SJCRH30 (cell line): ENCODE data around the gene RBM17. TPM values are rescaled to one million over a fixed set of nuclear protein-coding genes. Genes with fewer than 3 reads are reported as not detected.

ENCODE experiments used
- DNase-seq, 2 experiments: peaks; one replicate each; pipeline ENCODE4 v3.0.0-alpha.2; 2015 to 2020
- H3K27ac ChIP-seq: fragments of 250-450 bp; sonication (Bioruptor Pico); 2 replicates; pipeline ENCODE4 v1.5.1; 2020; ENCODE audit warnings: mild to moderate bottlenecking, moderate library complexity
- H3K27me3 ChIP-seq: fragments of 250-450 bp; sonication (Bioruptor Pico); 2 replicates; pipeline ENCODE4 v1.5.1; 2020; ENCODE audit warnings: mild to moderate bottlenecking, moderate library complexity
- H3K36me3 ChIP-seq: fragments of 250-450 bp; sonication (Bioruptor Pico); 2 replicates; pipeline ENCODE4 v1.5.1; 2020; ENCODE audit warnings: mild to moderate bottlenecking, moderate library complexity
- H3K4me1 ChIP-seq: fragments of 250-450 bp; sonication (Bioruptor Pico); 2 replicates; pipeline ENCODE4 v1.5.1; 2020; ENCODE audit warnings: mild to moderate bottlenecking, moderate library complexity
- H3K4me3 ChIP-seq: fragments of 250-450 bp; sonication (Bioruptor Pico); 2 replicates; pipeline ENCODE4 v1.5.1; 2020; ENCODE audit warnings: mild to moderate bottlenecking, moderate library complexity
- H3K9me3 ChIP-seq: fragments of 250-450 bp; sonication (Bioruptor Pico); replicated peaks from 2 replicates; pipeline ENCODE4 v1.5.1; 2020; ENCODE audit warnings: mild to moderate bottlenecking, moderate library complexity
- total RNA-seq: library from RNA; depleted of rRNA; stranded (reverse); fragments of >200 nt; shearing (Covaris generic); gene quantifications from 2 replicates; pipeline ENCODE4 v1.2.3, GENCODE V29; 2014

The RBM17 gene
- total RNA-seq, 1 experiment from 2014 or later, result 59.8 TPM

- Histone ChIP-seq H3K9me3 (no peaks in the 10 kb centered on the region), H3K4me1 (no peaks in the 10 kb centered on the region), H3K27me3 (no peaks in the 10 kb centered on the region), H3K4me3 (no peak overlapping the region), H3K36me3 (no peaks in the 10 kb centered on the region), H3K27ac (no peak overlapping the region)
- DNase-seq, result no peak
Observed at GRCh38 chr10:6067457-6067856, 21.4 kb upstream of the RBM17 start.

- H3K27me3 ChIP-seq, result no peaks in the 10 kb centered on the region
- DNase-seq, result no peak
- no peaks in the 10 kb centered on the region for H3K9me3 ChIP-seq
- no peak overlapping the region for H3K4me3 ChIP-seq
- no peaks in the 10 kb centered on the region for H3K4me1 ChIP-seq
- no peaks in the 10 kb centered on the region for H3K36me3 ChIP-seq
- H3K27ac ChIP-seq, result no peak overlapping the region
Observed at GRCh38 chr10:6068006-6068405, 20.8 kb upstream of the RBM17 start.

- Histone ChIP-seq H3K36me3 (no peaks in the 10 kb centered on the region), H3K27me3 (no peaks in the 10 kb centered on the region), H3K4me3 (no peak overlapping the region), H3K27ac (no peak overlapping the region), H3K9me3 (no peaks in the 10 kb centered on the region), H3K4me1 (no peaks in the 10 kb centered on the region)
- no peak for DNase-seq
Observed at GRCh38 chr10:6068422-6068821, 20.4 kb upstream of the RBM17 start.

GRCh38 chr10:6069081-6069931 lies 19.5 kb upstream of the RBM17 start:
- no peaks in the 10 kb centered on the region for H3K36me3 ChIP-seq
- H3K4me1 ChIP-seq, result no peaks in the 10 kb centered on the region
- no peak for DNase-seq
- H3K27me3 ChIP-seq, result no peaks in the 10 kb centered on the region
- no peak overlapping the region for H3K4me3 ChIP-seq
- no peak overlapping the region for H3K27ac ChIP-seq
- no peaks in the 10 kb centered on the region for H3K9me3 ChIP-seq

- H3K36me3 ChIP-seq, result no peaks in the 10 kb centered on the region
- no peaks in the 10 kb centered on the region for H3K4me1 ChIP-seq
- no peak overlapping the region for H3K27ac ChIP-seq
- no peak for DNase-seq
- no peak overlapping the region for H3K4me3 ChIP-seq
- no peaks in the 10 kb centered on the region for H3K9me3 ChIP-seq
- H3K27me3 ChIP-seq, result no peaks in the 10 kb centered on the region
Observed at GRCh38 chr10:6070660-6071059, 18.2 kb upstream of the RBM17 start.

- Histone ChIP-seq H3K4me3 (no peak overlapping the region), H3K9me3 (no peaks in the 10 kb centered on the region), H3K4me1 (no peaks in the 10 kb centered on the region), H3K27ac (no peak overlapping the region), H3K27me3 (no peaks in the 10 kb centered on the region), H3K36me3 (no peaks in the 10 kb centered on the region)
- DNase-seq, result no peak
Observed at GRCh38 chr10:6071181-6072175, 17.4 kb upstream of the RBM17 start.

GRCh38 chr10:6072215-6072934 lies 16.5 kb upstream of the RBM17 start:
- no peak overlapping the region for H3K27ac ChIP-seq
- H3K4me1 ChIP-seq, result no peaks in the 10 kb centered on the region
- H3K4me3 ChIP-seq, result no peak overlapping the region
- no peaks in the 10 kb centered on the region for H3K9me3 ChIP-seq
- no peaks in the 10 kb centered on the region for H3K27me3 ChIP-seq
- DNase-seq, result no peak
- no peaks in the 10 kb centered on the region for H3K36me3 ChIP-seq

GRCh38 chr10:6074489-6075301 lies 14.1 kb upstream of the RBM17 start:
- Histone ChIP-seq H3K27ac (no peak overlapping the region), H3K27me3 (no peaks in the 10 kb centered on the region), H3K9me3 (no peaks in the 10 kb centered on the region), H3K4me1 (no peaks in the 10 kb centered on the region), H3K4me3 (no peak overlapping the region), H3K36me3 (no peaks in the 10 kb centered on the region)
- DNase-seq, result no peak

GRCh38 chr10:6077071-6077675 lies 11.7 kb upstream of the RBM17 start:
- Histone ChIP-seq H3K9me3 (no peaks in the 10 kb centered on the region), H3K4me3 (no peak overlapping the region), H3K27ac (no peak overlapping the region), H3K36me3 (no peaks in the 10 kb centered on the region), H3K4me1 (no peaks in the 10 kb centered on the region), H3K27me3 (no peaks in the 10 kb centered on the region)
- DNase-seq, result no peak

GRCh38 chr10:6079044-6079443 lies 9.8 kb upstream of the RBM17 start:
- no peaks in the 10 kb centered on the region for H3K27me3 ChIP-seq
- no peak for DNase-seq
- no peak overlapping the region for H3K4me3 ChIP-seq
- H3K4me1 ChIP-seq, result no peaks in the 10 kb centered on the region
- H3K27ac ChIP-seq, result no peak overlapping the region
- no peaks in the 10 kb centered on the region for H3K36me3 ChIP-seq
- H3K9me3 ChIP-seq, result no peaks in the 10 kb centered on the region

- no peaks in the 10 kb centered on the region for H3K36me3 ChIP-seq
- DNase-seq, result no peak
- H3K27me3 ChIP-seq, result no peaks in the 10 kb centered on the region
- no peaks in the 10 kb centered on the region for H3K9me3 ChIP-seq
- no peak overlapping the region for H3K4me3 ChIP-seq
- H3K27ac ChIP-seq, result no peak overlapping the region
- no peaks in the 10 kb centered on the region for H3K4me1 ChIP-seq
Observed at GRCh38 chr10:6080417-6080973, 8.3 kb upstream of the RBM17 start.

GRCh38 chr10:6082496-6083395 lies 6.1 kb upstream of the RBM17 start:
- DNase-seq, result no peak
- Histone ChIP-seq H3K27me3 (no peaks in the 10 kb centered on the region), H3K27ac (no peak overlapping the region), H3K36me3 (no peaks in the 10 kb centered on the region), H3K4me1 (no peaks in the 10 kb centered on the region), H3K9me3 (no peaks in the 10 kb centered on the region), H3K4me3 (no peak overlapping the region)
